K562 (cell line): ENCODE measurements around the gene RPL10A. TPM values are rescaled to one million over a fixed set of nuclear protein-coding genes. Genes with fewer than 3 reads are reported as not detected.

Experiments
- ATF7 ChIP-seq: fragments of 450-650 bp; IDR thresholded peaks from 2 replicates; pipeline ENCODE4 v1.7.1; 2014; ENCODE audit warnings: mild to moderate bottlenecking, moderate library complexity
- BMI1 ChIP-seq: fragments of 150-350 bp; IDR thresholded peaks from 2 replicates; pipeline ENCODE4 v1.6.1; 2014; ENCODE audit warnings: low read length
- CBX1 ChIP-seq: sonication (generic); IDR thresholded peaks from 2 replicates; pipeline ENCODE4 v1.6.1; 2016; ENCODE audit warnings: antibody characterized with exemption, low read depth, mild to moderate bottlenecking
- E2F3 ChIP-seq: fragments of 250-450 bp; sonication (Bioruptor Pico); IDR thresholded peaks from 2 replicates; pipeline ENCODE4 v1.4.0; 2020; ENCODE audit warnings: mild to moderate bottlenecking
- E2F6 ChIP-seq, 2 experiments: IDR thresholded peaks; 2 replicates each; pipeline ENCODE4 v1.6.1; 2011; ENCODE audit warnings: borderline replicate concordance in 1 of 2, control low read depth in 1 of 2, low read depth in 1 of 2, low read length in 1 of 2, mild to moderate bottlenecking in 1 of 2, mixed read lengths in 1 of 2, moderate library complexity in 1 of 2; ENCODE audit not compliant: insufficient read depth in 1 of 2, insufficient read length in 1 of 2, poor library complexity in 1 of 2, severe bottlenecking in 1 of 2; ENCODE audit errors: extremely low read depth in 1 of 2
- EGR1 ChIP-seq: fragments of 450-650 bp; conservative IDR thresholded peaks from 2 replicates; pipeline ENCODE4 v1.6.1; 2017; ENCODE audit warnings: mild to moderate bottlenecking
- ERF ChIP-seq: fragments of 450-650 bp; formaldehyde crosslinking; IDR thresholded peaks from 2 replicates; pipeline ENCODE4 v1.4.0; 2020; ENCODE audit warnings: mild to moderate bottlenecking, mixed read lengths
- GABPA ChIP-seq: fragments of 200-800 bp; sonication (Bioruptor generic); conservative IDR thresholded peaks from 2 replicates; pipeline ENCODE4 v1.6.1; 2016; ENCODE audit warnings: low read depth, missing genetic modification characterization, missing compliant biosample characterization
- L3MBTL2 ChIP-seq: fragments of 450-650 bp; IDR thresholded peaks from 2 replicates; pipeline ENCODE4 v1.6.1; 2016; ENCODE audit warnings: mild to moderate bottlenecking, moderate library complexity
- MTA3 ChIP-seq: fragments of 450-650 bp; formaldehyde crosslinking; IDR thresholded peaks from 2 replicates; pipeline ENCODE4 v1.6.1; 2017; ENCODE audit warnings: mild to moderate bottlenecking, borderline replicate concordance
- NELFE ChIP-seq: IDR thresholded peaks from 2 replicates; pipeline ENCODE4 v1.6.1; 2011; ENCODE audit warnings: mild to moderate bottlenecking; ENCODE audit not compliant: insufficient read depth, insufficient read length
- NR3C1 ChIP-seq: sonication (generic); formaldehyde crosslinking; IDR thresholded peaks from 2 replicates; pipeline ENCODE4 v1.8.1; 2022; ENCODE audit warnings: missing genetic modification reagents
- NR4A1 ChIP-seq, 2 experiments: fragments of 250-450 bp in 1 of 2; fragments of 450-650 bp in 1 of 2; sonication (Bioruptor Pico) in 1 of 2; IDR thresholded peaks; 2 replicates each; pipeline versions ENCODE4 v1.4.0 to v1.6.1; 2016 to 2020; ENCODE audit warnings: mild to moderate bottlenecking in 2 of 2, missing compliant biosample characterization in 1 of 2, missing genetic modification characterization in 1 of 2, moderate library complexity in 1 of 2
- RBFOX2 ChIP-seq: fragments of 200-400 bp; formaldehyde crosslinking; IDR thresholded peaks from 2 replicates; pipeline ENCODE4 v1.6.1; 2017; ENCODE audit warnings: low read depth, mild to moderate bottlenecking, low read length, moderate library complexity
- RBM17 ChIP-seq: fragments of 200-400 bp; formaldehyde crosslinking; IDR thresholded peaks from 2 replicates; pipeline ENCODE4 v1.6.1; 2017; ENCODE audit warnings: low read depth, mild to moderate bottlenecking, low read length, borderline replicate concordance
- RHOXF2B ChIP-seq: fragments of 250-450 bp; sonication (Bioruptor Pico); conservative IDR thresholded peaks from 2 replicates; pipeline ENCODE4 v1.5.1; 2021
- SUPT5H ChIP-seq: fragments of 450-650 bp; IDR thresholded peaks from 2 replicates; pipeline ENCODE4 v1.6.1; 2016
- YY1 ChIP-seq, 3 experiments: IDR thresholded peaks; 2 replicates each; pipeline ENCODE4 v1.6.1; 2011; ENCODE audit warnings: low read length in 2 of 3, mild to moderate bottlenecking in 2 of 3, moderate library complexity in 2 of 3, borderline replicate concordance in 1 of 3, control low read depth in 1 of 3, low read depth in 1 of 3; ENCODE audit not compliant: insufficient read depth in 3 of 3, insufficient replicate concordance in 2 of 3, control insufficient read depth in 1 of 3, insufficient read length in 1 of 3; ENCODE audit errors: extremely low read depth in 1 of 3
- ZNF589 ChIP-seq: fragments of 200-800 bp; sonication (Bioruptor generic); IDR thresholded peaks from 2 replicates; pipeline ENCODE4 v1.6.1; 2016; ENCODE audit warnings: low read depth, missing genetic modification characterization, missing compliant biosample characterization
- polyA plus RNA-seq, 8 experiments: library from polyadenylated mRNA; depleted of rRNA in 4 of 8; stranded (reverse) in 5 of 8; unstranded in 3 of 8; fragments of >200 nt; fragmentation: Nextera tagmentation in 2 of 8; fragmentation: Illumina TruSeq in 1 of 8; extraction: Ambion mirVana in 2 of 8; extraction: Trizol in 1 of 8; gene quantifications; 2 replicates each; pipeline versions ENCODE4 v1.2.1 to v1.2.3, GENCODE V29; 2011 to 2014; ENCODE audit warnings: inconsistent platforms in 1 of 8, missing spikeins in 1 of 8
- total RNA-seq, 7 experiments: library from RNA; depleted of rRNA in 6 of 7; stranded (reverse); fragments of >200 nt in 6 of 7; fragmentation: Illumina TruSeq in 2 of 7; extraction: Trizol in 2 of 7; gene quantifications; 2 replicates each; pipeline versions ENCODE4 v1.2.1 to v1.2.3, GENCODE V29; 2011 to 2021; ENCODE audit warnings: low replicate concordance in 1 of 7
- TF ChIP-seq, protein P1 (sequence below): fragments of 450-650 bp; IDR thresholded peaks from 2 replicates; pipeline ENCODE4 v1.7.1; 2018; ENCODE audit warnings: mild to moderate bottlenecking, low read depth; ENCODE audit not compliant: partially characterized antibody
- TF ChIP-seq, protein P2 (sequence below), 2 experiments: fragments of 450-650 bp; conservative IDR thresholded peaks; 2 replicates each; pipeline ENCODE4 v1.6.1; 2017; ENCODE audit warnings: mild to moderate bottlenecking in 2 of 2, moderate library complexity in 2 of 2

RPL10A gene
- total and polyA plus RNA-seq, 9 of the 15 experiments (the other 6 are each of a cell fraction or from before 2014, with no cell fraction given): 1,589 to 3,237 (median 2,116) TPM

DNA sequence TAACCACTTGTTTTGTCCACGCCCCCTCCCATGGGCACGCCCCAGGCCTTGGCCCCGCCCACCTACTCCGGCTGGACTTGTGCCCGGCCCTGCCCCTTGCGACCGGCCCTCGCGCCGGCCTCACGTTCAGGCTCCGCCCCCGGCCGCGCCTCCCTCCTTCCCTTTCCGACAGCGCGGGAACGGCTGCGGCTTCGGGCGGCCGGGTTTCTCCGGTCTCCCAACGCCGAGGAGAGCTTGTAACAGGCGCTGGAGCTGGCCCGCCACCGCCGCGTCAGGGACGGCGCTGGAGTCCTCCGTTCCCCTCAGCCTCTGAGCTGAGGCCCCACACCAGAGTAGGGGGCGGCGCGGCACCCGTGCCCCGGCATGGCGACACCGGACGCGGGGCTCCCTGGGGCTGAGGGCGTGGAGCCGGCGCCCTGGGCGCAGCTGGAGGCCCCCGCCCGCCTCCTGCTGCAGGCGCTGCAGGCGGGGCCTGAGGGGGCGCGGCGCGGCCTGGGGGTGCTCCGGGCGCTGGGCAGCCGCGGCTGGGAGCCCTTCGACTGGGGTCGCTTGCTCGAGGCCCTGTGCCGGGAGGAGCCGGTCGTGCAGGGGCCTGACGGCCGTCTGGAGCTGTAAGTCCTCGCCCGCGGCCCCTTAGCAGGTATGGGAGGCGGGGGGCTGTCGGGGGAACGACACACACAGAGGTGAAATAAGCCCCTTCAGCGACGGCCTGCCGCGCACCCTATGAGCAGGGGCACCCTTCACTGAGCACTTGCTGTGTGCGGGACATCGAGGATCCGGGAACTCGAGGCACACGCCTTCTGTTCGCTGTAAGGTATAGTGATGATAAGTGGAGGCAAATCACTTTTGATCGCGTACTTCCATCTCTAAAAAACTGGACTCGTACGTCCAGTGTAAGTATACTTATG lies 15.8 kb upstream of the RPL10A start, which contains the start of gene FANCE (continued):
- TF ChIP-seq, protein P1, sequence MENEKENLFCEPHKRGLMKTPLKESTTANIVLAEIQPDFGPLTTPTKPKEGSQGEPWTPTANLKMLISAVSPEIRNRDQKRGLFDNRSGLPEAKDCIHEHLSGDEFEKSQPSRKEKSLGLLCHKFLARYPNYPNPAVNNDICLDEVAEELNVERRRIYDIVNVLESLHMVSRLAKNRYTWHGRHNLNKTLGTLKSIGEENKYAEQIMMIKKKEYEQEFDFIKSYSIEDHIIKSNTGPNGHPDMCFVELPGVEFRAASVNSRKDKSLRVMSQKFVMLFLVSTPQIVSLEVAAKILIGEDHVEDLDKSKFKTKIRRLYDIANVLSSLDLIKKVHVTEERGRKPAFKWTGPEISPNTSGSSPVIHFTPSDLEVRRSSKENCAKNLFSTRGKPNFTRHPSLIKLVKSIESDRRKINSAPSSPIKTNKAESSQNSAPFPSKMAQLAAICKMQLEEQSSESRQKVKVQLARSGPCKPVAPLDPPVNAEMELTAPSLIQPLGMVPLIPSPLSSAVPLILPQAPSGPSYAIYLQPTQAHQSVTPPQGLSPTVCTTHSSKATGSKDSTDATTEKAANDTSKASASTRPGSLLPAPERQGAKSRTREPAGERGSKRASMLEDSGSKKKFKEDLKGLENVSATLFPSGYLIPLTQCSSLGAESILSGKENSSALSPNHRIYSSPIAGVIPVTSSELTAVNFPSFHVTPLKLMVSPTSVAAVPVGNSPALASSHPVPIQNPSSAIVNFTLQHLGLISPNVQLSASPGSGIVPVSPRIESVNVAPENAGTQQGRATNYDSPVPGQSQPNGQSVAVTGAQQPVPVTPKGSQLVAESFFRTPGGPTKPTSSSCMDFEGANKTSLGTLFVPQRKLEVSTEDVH: peak; percentile 98
- TF ChIP-seq, protein P2, sequence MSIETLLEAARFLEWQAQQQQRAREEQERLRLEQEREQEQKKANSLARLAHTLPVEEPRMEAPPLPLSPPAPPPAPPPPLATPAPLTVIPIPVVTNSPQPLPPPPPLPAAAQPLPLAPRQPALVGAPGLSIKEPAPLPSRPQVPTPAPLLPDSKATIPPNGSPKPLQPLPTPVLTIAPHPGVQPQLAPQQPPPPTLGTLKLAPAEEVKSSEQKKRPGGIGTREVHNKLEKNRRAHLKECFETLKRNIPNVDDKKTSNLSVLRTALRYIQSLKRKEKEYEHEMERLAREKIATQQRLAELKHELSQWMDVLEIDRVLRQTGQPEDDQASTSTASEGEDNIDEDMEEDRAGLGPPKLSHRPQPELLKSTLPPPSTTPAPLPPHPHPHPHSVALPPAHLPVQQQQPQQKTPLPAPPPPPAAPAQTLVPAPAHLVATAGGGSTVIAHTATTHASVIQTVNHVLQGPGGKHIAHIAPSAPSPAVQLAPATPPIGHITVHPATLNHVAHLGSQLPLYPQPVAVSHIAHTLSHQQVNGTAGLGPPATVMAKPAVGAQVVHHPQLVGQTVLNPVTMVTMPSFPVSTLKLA (conservative IDR thresholded peaks at IDR 0.05): peak; percentile 88 to 96
- TF ChIP-seq ATF7: peak; percentile 71; the same call in 1 of the 2 replicates
- TF ChIP-seq L3MBTL2: peak; percentile 97
- TF ChIP-seq NR3C1: 0 out of 2 replicates have a peak, but pooled peaks have one; percentile 57
- TF ChIP-seq RHOXF2B (CRISPR knock-in tag): no peak
- TF ChIP-seq EGR1: peak; percentile 88
- peak; percentile 79; the same call in 1 of the 2 replicates for TF ChIP-seq MTA3
- peak; percentile 87; the same call in 1 of the 2 replicates for TF ChIP-seq CBX1
- peak; percentile 97 for TF ChIP-seq E2F3 (CRISPR knock-in tag)
- 0 out of 2 replicates have a peak, but pooled peaks have one; percentile 16 for TF ChIP-seq ZNF589 (CRISPR knock-in tag)
- no peak for TF ChIP-seq BMI1
- no peak for TF ChIP-seq NELFE
- peak in 2 of 3 experiments; percentile 17 to 75 for TF ChIP-seq YY1 (IDR thresholded peaks at IDR 0.05; ENCODE audit: borderline replicate concordance in 1 of 3, control insufficient read depth in 1 of 3, extremely low read depth in 1 of 3, insufficient read depth in 3 of 3, insufficient read length in 1 of 3, insufficient replicate concordance in 2 of 3, low read depth in 1 of 3, low read length in 2 of 3)
- TF ChIP-seq ERF: 0 out of 2 replicates have a peak, but pooled peaks have one; percentile 68
- TF ChIP-seq RBFOX2: peak; percentile 92
- TF ChIP-seq GABPA (tag): peak; percentile 18
- TF ChIP-seq SUPT5H: peak; percentile 83
- TF ChIP-seq E2F6 (IDR thresholded peaks at IDR 0.05; ENCODE audit: borderline replicate concordance in 1 of 2, extremely low read depth in 1 of 2, insufficient read depth in 1 of 2, insufficient read length in 1 of 2, low read depth in 1 of 2, low read length in 1 of 2, poor library complexity in 1 of 2, severe bottlenecking in 1 of 2): peak; percentile 89 to 97
- TF ChIP-seq RBM17: no peak
- TF ChIP-seq NR4A1 (CRISPR knock-in tag; IDR thresholded peaks at IDR 0.05): no peak; the same call in 1 of the 2 replicates
- TF ChIP-seq NR4A1 (tag; IDR thresholded peaks at IDR 0.05): 0 out of 2 replicates have a peak, but pooled peaks have one; percentile 68
